AG10803 (cell line): ENCODE results near the gene RHCG.

Experiments
- DNase-seq: peaks from one replicate; pipeline ENCODE4 v3.0.0; 2010; ENCODE audit warnings: low read depth
- H3K4me3 ChIP-seq: 2 replicates; pipeline ENCODE4 v1.5.1; 2011; ENCODE audit warnings: mild to moderate bottlenecking, low read length, control low read depth
- TF ChIP-seq, protein P1 (sequence below): conservative IDR thresholded peaks from 2 replicates; pipeline ENCODE4 v1.5.1; 2011; ENCODE audit warnings: mild to moderate bottlenecking, low read length, control low read depth, inconsistent platforms

The RHCG gene

GRCh38 chr15:89496155-89497098 is at the start of gene RHCG:
TSS of gene RHCG (minus strand) at chr15:89496583. CDS start at chr15:89496544, 39 bp downstream.
- TF ChIP-seq, protein P1, sequence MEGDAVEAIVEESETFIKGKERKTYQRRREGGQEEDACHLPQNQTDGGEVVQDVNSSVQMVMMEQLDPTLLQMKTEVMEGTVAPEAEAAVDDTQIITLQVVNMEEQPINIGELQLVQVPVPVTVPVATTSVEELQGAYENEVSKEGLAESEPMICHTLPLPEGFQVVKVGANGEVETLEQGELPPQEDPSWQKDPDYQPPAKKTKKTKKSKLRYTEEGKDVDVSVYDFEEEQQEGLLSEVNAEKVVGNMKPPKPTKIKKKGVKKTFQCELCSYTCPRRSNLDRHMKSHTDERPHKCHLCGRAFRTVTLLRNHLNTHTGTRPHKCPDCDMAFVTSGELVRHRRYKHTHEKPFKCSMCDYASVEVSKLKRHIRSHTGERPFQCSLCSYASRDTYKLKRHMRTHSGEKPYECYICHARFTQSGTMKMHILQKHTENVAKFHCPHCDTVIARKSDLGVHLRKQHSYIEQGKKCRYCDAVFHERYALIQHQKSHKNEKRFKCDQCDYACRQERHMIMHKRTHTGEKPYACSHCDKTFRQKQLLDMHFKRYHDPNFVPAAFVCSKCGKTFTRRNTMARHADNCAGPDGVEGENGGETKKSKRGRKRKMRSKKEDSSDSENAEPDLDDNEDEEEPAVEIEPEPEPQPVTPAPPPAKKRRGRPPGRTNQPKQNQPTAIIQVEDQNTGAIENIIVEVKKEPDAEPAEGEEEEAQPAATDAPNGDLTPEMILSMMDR: peak; percentile 19; the same call in 1 of the 2 replicates
- peak within 1 kb of the TSS; percentile 12; the same call in 1 of the 2 replicates for H3K4me3 ChIP-seq
- DNase-seq: peak; percentile 9

GRCh38 chr15:89543389-89543788 is 47.0 kb upstream of the RHCG start:
- DNase-seq: no peak
- no peak overlapping the region for H3K4me3 ChIP-seq
- TF ChIP-seq, protein P1: no peak

GRCh38 chr15:89542369-89542768 is 46.0 kb upstream of the RHCG start:
- no peak overlapping the region for H3K4me3 ChIP-seq
- DNase-seq: no peak
- TF ChIP-seq, protein P1: no peak

DNA sequence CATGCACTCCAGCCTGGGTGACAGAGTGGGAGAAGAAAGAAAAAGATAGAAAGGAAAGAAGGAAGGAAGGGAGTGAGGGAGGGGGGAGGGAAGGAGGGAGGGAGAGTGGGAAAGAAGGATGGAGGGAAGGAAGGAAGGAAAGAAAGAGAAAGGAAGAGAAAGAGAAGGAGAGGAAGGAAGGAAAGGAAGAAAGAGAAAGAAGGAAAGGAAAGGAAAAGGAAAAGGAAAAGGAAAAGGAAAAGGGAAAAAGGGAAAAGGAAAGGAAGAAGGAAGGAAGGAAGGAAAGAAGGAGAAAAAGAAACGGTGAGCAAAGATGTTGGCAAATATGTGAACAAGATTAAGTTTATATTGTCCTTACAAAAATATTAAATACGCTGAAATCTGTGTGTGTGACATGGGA is 42.6 kb upstream of the RHCG start:
- H3K4me3 ChIP-seq: no peak overlapping the region
- TF ChIP-seq, protein P1: no peak
- no peak for DNase-seq

DNA sequence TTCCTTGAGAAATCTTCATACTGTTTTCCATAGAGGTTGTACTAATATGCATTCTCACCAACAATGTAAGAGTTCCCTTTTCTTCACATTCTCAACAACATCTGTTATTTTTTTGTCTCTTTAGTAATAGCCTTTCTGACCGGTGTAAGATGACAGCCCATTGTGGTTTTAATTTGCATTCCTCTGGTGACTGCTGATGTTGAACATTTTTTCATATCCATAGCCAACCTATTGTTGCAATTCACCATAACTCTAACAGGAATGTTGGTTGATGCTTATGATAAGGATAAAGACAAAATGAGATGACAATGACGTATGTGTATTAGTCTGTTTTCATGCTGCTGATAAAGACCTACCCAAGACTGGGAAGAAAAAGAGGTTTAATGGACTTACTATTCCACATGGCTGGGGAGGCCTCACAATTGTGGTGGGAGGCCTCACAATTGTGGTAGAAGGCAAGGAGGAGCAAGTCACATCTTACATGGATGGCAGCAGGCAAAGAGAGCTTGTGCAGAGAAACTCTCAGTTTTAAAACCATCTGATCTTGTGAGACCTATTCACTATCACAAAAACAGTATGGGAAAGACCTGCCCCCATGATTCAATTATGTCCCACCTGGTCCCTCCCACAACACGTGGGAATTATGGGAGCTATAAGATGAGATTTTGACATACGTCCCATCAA is 37.6 kb upstream of the RHCG start:
- TF ChIP-seq, protein P1: no peak
- DNase-seq: peak; percentile 58

GRCh38 chr15:89531796-89532537 is 35.6 kb upstream of the RHCG start:
- TF ChIP-seq, protein P1: no peak
- DNase-seq: no peak
- no peak overlapping the region for H3K4me3 ChIP-seq

More for the DNA sequence above, 37.6 kb upstream of the RHCG start:
- H3K4me3 ChIP-seq: no peak overlapping the region
